Activated CD8-positive, alpha-beta T cell treated with anti-CD3 and anti-CD28 coated beads for 36 hours (primary cell): ENCODE data around the gene RIC1. TPM values are rescaled to one million over a fixed set of nuclear protein-coding genes. Genes with fewer than 3 reads are reported as not detected.
"Not testable (repeated sequence)": the region's sequence is repeated elsewhere in the genome, so short reads cannot be mapped to it uniquely, and the experiment has no call there.

Source experiments
- ATAC-seq: fragments of 200-7000 bp; cut with Tn5 transposase; one replicate; pipeline ENCODE4 v1.10.0; 2021; ENCODE audit warnings: mild to moderate bottlenecking, moderate library complexity
- CTCF ChIA-PET: fragments of 350-600 bp; sonication (Branson Sonifier 250); formaldehyde crosslinking; loops from one replicate; lab custom pipeline; 2021; ENCODE audit warnings: antibody characterized with exemption; lab: Charles Lee
- POLR2A ChIA-PET: fragments of 350-600 bp; sonication (Branson Sonifier 250); formaldehyde crosslinking; loops from one replicate; lab custom pipeline; 2021; ENCODE audit warnings: antibody characterized with exemption; lab: Charles Lee
- DNase-seq: peaks from one replicate; pipeline ENCODE4 v3.0.0-alpha.2; 2020
- H3K27ac Mint-ChIP-seq: one replicate; pipeline ENCODE4 v1.8.0; 2021; ENCODE audit warnings: mild to moderate bottlenecking, mixed read lengths
- H3K27me3 Mint-ChIP-seq: one replicate; pipeline ENCODE4 v1.8.0; 2021; ENCODE audit warnings: mixed read lengths
- H3K36me3 Mint-ChIP-seq: one replicate; pipeline ENCODE4 v1.8.0; 2021; ENCODE audit warnings: low read depth, mixed read lengths
- H3K4me1 Mint-ChIP-seq: one replicate; pipeline ENCODE4 v1.8.0; 2021; ENCODE audit warnings: low read depth, mixed read lengths
- H3K4me3 Mint-ChIP-seq: one replicate; pipeline ENCODE4 v1.8.0; 2021; ENCODE audit warnings: mild to moderate bottlenecking, moderate library complexity, mixed read lengths
- H3K9me3 Mint-ChIP-seq: one replicate; pipeline ENCODE4 v1.8.0; 2021; ENCODE audit warnings: mixed read lengths
- CTCF ChIP-seq: fragments of 200-600 bp; IDR thresholded peaks from one replicate; pipeline ENCODE4 v1.8.0; 2022; ENCODE audit warnings: antibody characterized with exemption, mild to moderate bottlenecking
- intact Hi-C: fragments of 100-400 bp; cut with micrococcal nuclease; formaldehyde crosslinking; loops from one replicate; pipeline ENCODE4 v1.10.0; 2022
- total RNA-seq, 2 experiments: library from RNA; stranded (reverse); gene quantifications; one replicate each; pipeline ENCODE4 v1.2.3, GENCODE V29; 2021

Gene RIC1
- total RNA-seq, 2 experiments from 2014 or later: 14.4 to 14.6 TPM

GRCh38 chr9:5791870-5792269 lies 163.0 kb downstream of the RIC1 start:
- intact Hi-C loops: no loop called here
- no peaks in the 10 kb centered on the region for H3K27me3 Mint-ChIP-seq
- no peak overlapping the region for H3K4me3 Mint-ChIP-seq
- H3K4me1 Mint-ChIP-seq: peaks cover 61% of the 10 kb centered on the region
- peak overlapping the region; percentile 11 for H3K27ac Mint-ChIP-seq
- peaks cover 57% of the 10 kb centered on the region for H3K36me3 Mint-ChIP-seq
- ATAC-seq (no peak), DNase-seq (no peak)
- ChIA-PET CTCF (interaction anchor here (1.4 kb wide), 1 partner anchor 41 kb away, joined by 7 read pairs; the partner anchor contains the start of gene ERMP1), POLR2A (no interaction called here)
- H3K9me3 Mint-ChIP-seq: no peaks in the 10 kb centered on the region
- TF ChIP-seq CTCF: no peak

- no peak overlapping the region for H3K4me3 Mint-ChIP-seq
- intact Hi-C loops: no loop called here
- DNase-seq (no peak), ATAC-seq (peak; percentile 47)
- CTCF ChIA-PET: interaction anchor here (1.0 to 1.8 kb wide), 5 partner anchors 10 to 193 kb away, joined by 3 to 6 read pairs (median 4); no protein-coding TSS in a partner anchor
- H3K27ac Mint-ChIP-seq: no peak overlapping the region
- H3K9me3 Mint-ChIP-seq: no peaks in the 10 kb centered on the region
- peaks cover 46% of the 10 kb centered on the region for H3K36me3 Mint-ChIP-seq
- peaks cover 54% of the 10 kb centered on the region for H3K4me1 Mint-ChIP-seq
- no peak for TF ChIP-seq CTCF
- no peaks in the 10 kb centered on the region for H3K27me3 Mint-ChIP-seq
- POLR2A ChIA-PET: no interaction called here
Observed at GRCh38 chr9:5793812-5794211, 164.9 kb downstream of the RIC1 start.

- no peaks in the 10 kb centered on the region for H3K27me3 Mint-ChIP-seq
- no peaks in the 10 kb centered on the region for H3K9me3 Mint-ChIP-seq
- POLR2A ChIA-PET: no interaction called here
- H3K4me3 Mint-ChIP-seq: no peak overlapping the region
- no peak for DNase-seq
- no peak for ATAC-seq
- peaks cover 26% of the 10 kb centered on the region for H3K36me3 Mint-ChIP-seq
- TF ChIP-seq CTCF: no peak
- CTCF ChIA-PET: interaction anchor here (0.8 to 1.0 kb wide), 2 partner anchors 10 to 37 kb away, joined by 3 to 4 read pairs; partner anchors contain the start of gene ERMP1
- H3K4me1 Mint-ChIP-seq: peaks cover 56% of the 10 kb centered on the region
- peak overlapping the region; percentile 26 for H3K27ac Mint-ChIP-seq
- intact Hi-C loops: loop anchor here (5.0 kb wide), 1 partner anchor 256 kb away; no protein-coding TSS in a partner anchor
Observed at GRCh38 chr9:5796298-5796697, 167.4 kb downstream of the RIC1 start.

GRCh38 chr9:5798581-5798980 lies 169.7 kb downstream of the RIC1 start:
- Mint-ChIP-seq H3K27me3 (no peaks in the 10 kb centered on the region), H3K4me1 (peaks cover 40% of the 10 kb centered on the region), H3K9me3 (no peaks in the 10 kb centered on the region), H3K27ac (no peak overlapping the region), H3K4me3 (no peak overlapping the region), H3K36me3 (peaks cover 17% of the 10 kb centered on the region)
- no peak for DNase-seq
- ATAC-seq: no peak
- ChIA-PET POLR2A (no interaction called here), CTCF (interaction anchor here (0.7 to 1.1 kb wide), 4 partner anchors 12 to 33 kb away, joined by 3 read pairs; no protein-coding TSS in a partner anchor)
- TF ChIP-seq CTCF: no peak
- intact Hi-C loops: loop anchor here (5.0 kb wide), 1 partner anchor 254 kb away; no protein-coding TSS in a partner anchor

- no peak for ATAC-seq
- no peaks in the 10 kb centered on the region for H3K27me3 Mint-ChIP-seq
- H3K36me3 Mint-ChIP-seq: peaks cover 17% of the 10 kb centered on the region
- intact Hi-C loops: loop anchor here (5.0 kb wide), 1 partner anchor 253 kb away; no protein-coding TSS in a partner anchor
- no peak overlapping the region for H3K4me3 Mint-ChIP-seq
- H3K27ac Mint-ChIP-seq: peak overlapping the region; percentile 55
- POLR2A ChIA-PET: no interaction called here
- CTCF ChIA-PET: interaction anchor here (0.7 to 1.1 kb wide), 4 partner anchors 12 to 32 kb away, joined by 3 read pairs; no protein-coding TSS in a partner anchor
- H3K9me3 Mint-ChIP-seq: no peaks in the 10 kb centered on the region
- peak; percentile 43 for TF ChIP-seq CTCF
- H3K4me1 Mint-ChIP-seq: peaks cover 34% of the 10 kb centered on the region
- DNase-seq: peak; percentile 25
Observed at GRCh38 chr9:5799314-5799713, 170.4 kb downstream of the RIC1 start.

GRCh38 chr9:5800378-5800777 lies 171.5 kb downstream of the RIC1 start:
- Mint-ChIP-seq H3K36me3 (peaks cover 13% of the 10 kb centered on the region), H3K4me1 (peaks cover 27% of the 10 kb centered on the region)
- H3K27me3 Mint-ChIP-seq, intact Hi-C loops, H3K9me3 Mint-ChIP-seq, H3K4me3 Mint-ChIP-seq, H3K27ac Mint-ChIP-seq, ATAC-seq, DNase-seq: not testable (repeated sequence)
- ChIA-PET CTCF (interaction anchor here (1.2 to 1.5 kb wide), 3 partner anchors 33 to 254 kb away, joined by 3 to 4 read pairs (median 3); partner anchors contain the start of gene ERMP1), POLR2A (interaction anchor here (0.8 kb wide), 1 partner anchor 11 kb away, joined by 3 read pairs; no protein-coding TSS in a partner anchor)
